Kidney glomerular epithelial cell (primary cell): Measurements from ENCODE around the gene FUT7.
A peak's percentile ranks its signal among the peaks of the same experiment; 100 is the strongest.

Experiments
- DNase-seq: peaks from one replicate; lab custom pipeline; 2025; lab: John Stamatoyannopoulos, UW

Gene FUT7

GRCh38 chr9:137031904-137032640, at the start of gene FUT7:
FUT7 (minus strand) TSS chr9:137032088; CDS start chr9:137031991, 97 bp downstream.
- no peak for DNase-seq

- DNase-seq = no peak
Measured at GRCh38 chr9:137080260-137081122, 48.6 kb upstream of the FUT7 start.

- DNase-seq = no peak
Measured at GRCh38 chr9:137079401-137079787, 47.5 kb upstream of the FUT7 start.

- DNase-seq = no peak
Measured at GRCh38 chr9:137078701-137079400, 47.0 kb upstream of the FUT7 start.

GRCh38 chr9:137077758-137078693, 46.1 kb upstream of the FUT7 start:
- DNase-seq = no peak

- no peak for DNase-seq
Measured at GRCh38 chr9:137077010-137077747, 45.3 kb upstream of the FUT7 start, which contains the start of gene UAP1L1. UAP1L1 (plus strand) TSS chr9:137077517; CDS start chr9:137077533, 16 bp downstream.

- DNase-seq = no peak
Measured at GRCh38 chr9:137076636-137077009, 44.7 kb upstream of the FUT7 start.

GRCh38 chr9:137075275-137075775, 43.4 kb upstream of the FUT7 start:
- DNase-seq = no peak

- no peak for DNase-seq
Measured at GRCh38 chr9:137074657-137075274, 42.9 kb upstream of the FUT7 start.

GRCh38 chr9:137073992-137074399, 42.1 kb upstream of the FUT7 start:
- no peak for DNase-seq

GRCh38 chr9:137071282-137071681, 39.4 kb upstream of the FUT7 start:
- DNase-seq = no peak

- DNase-seq = no peak
Measured at GRCh38 chr9:137070906-137071275, 39.0 kb upstream of the FUT7 start.

GRCh38 chr9:137070201-137070905, 38.5 kb upstream of the FUT7 start, which contains the start of gene SAPCD2:
SAPCD2 (minus strand) TSS chr9:137070557; CDS start chr9:137070460, 97 bp downstream.
- DNase-seq = peak; percentile 74

GRCh38 chr9:137069508-137070091, 37.7 kb upstream of the FUT7 start:
- DNase-seq = no peak

- no peak for DNase-seq
Measured at GRCh38 chr9:137068539-137069507, 36.9 kb upstream of the FUT7 start.

GRCh38 chr9:137067860-137068538, 36.1 kb upstream of the FUT7 start:
- DNase-seq = peak; percentile 47
